Measurements from ENCODE around the gene PCDHGA7. TPM values are rescaled to one million over a fixed set of nuclear protein-coding genes. Genes with fewer than 3 reads are reported as not detected.
A peak's percentile ranks its signal among the peaks of the same experiment; 100 is the strongest.
"Not testable (repeated sequence)": the region's sequence is repeated elsewhere in the genome, so short reads cannot be mapped to it uniquely, and the experiment has no call there.

PCDHGA7 gene
- total RNA-seq, result 1 to 10 TPM in 1 of 2 donors, under 1 TPM in 1; 0.40 to 1.9 TPM
- 0.18 TPM for polyA plus RNA-seq (2013, experiment 1 of 2)
- polyA plus RNA-seq (2013, experiment 2 of 2), result 0.46 TPM
- long read RNA-seq, experiment 1, result 0 reads
- long read RNA-seq, experiment 2, result 0 reads
- long read RNA-seq, experiment 3, result 0 reads
- long read RNA-seq, experiment 4, result 0 reads

- Histone ChIP-seq H3K9ac (ENCODE audit: extremely low read depth, low read length, poor library complexity, severe bottlenecking) (no peak within 1 kb of the TSS), H3K4me3 (ENCODE audit: low read length) (no peak within 1 kb of the TSS), H3K9me3 (ENCODE audit: control insufficient read depth, low read length) (peaks cover 38% of the 10 kb centered on the region), H3K27me3 (ENCODE audit: control insufficient read depth, insufficient read depth, low read length, poor library complexity, severe bottlenecking) (no peaks in the 10 kb centered on the region), H3K4me1 (ENCODE audit: control insufficient read depth, insufficient read depth, low read length) (no peaks in the 10 kb centered on the region), H3K36me3 (ENCODE audit: control insufficient read depth, insufficient read depth, low read length) (no peaks in the 10 kb centered on the region), H3K27ac (ENCODE audit: low read depth, low read length) (no peak within 1 kb of the TSS)
- Mint-ChIP-seq H3K27me3 (ENCODE audit: insufficient read depth) (no peaks in the 10 kb centered on the region), H3K27ac (no peak within 1 kb of the TSS), H3K4me3 (no peak within 1 kb of the TSS), H3K36me3 (ENCODE audit: low read depth) (peaks cover 23% of the 10 kb centered on the region), H3K4me1 (no peaks in the 10 kb centered on the region), H3K9me3 (peaks cover 42% of the 10 kb centered on the region)
- TF ChIP-seq CTCF (conservative IDR thresholded peaks at IDR 0.05), result no peak
- no peak for DNase-seq
- WGBS, 2 experiments (ENCODE audit: insufficient coverage in 1 of 2, insufficient read length in 1 of 2), result 91 to 95% methylated on average over 33 to 37 of the region's 37 CpGs
These were observed at the start of gene PCDHGA7 for GRCh38 chr5:141382469-141383294. TSS of gene PCDHGA7 (plus strand) at chr5:141382742. CDS start at chr5:141382900, 158 bp downstream.

- H3K27me3 ChIP-seq (ENCODE audit: control insufficient read depth, insufficient read depth, low read length, poor library complexity, severe bottlenecking), result no peaks in the 10 kb centered on the region
- H3K4me3 ChIP-seq (ENCODE audit: low read length), result no peak within 1 kb of the TSS
- peak; percentile 78 for TF ChIP-seq CTCF (conservative IDR thresholded peaks at IDR 0.05)
- no peak within 1 kb of the TSS for H3K27ac ChIP-seq (ENCODE audit: low read depth, low read length)
- peak; percentile 75 for DNase-seq
- H3K4me1 ChIP-seq (ENCODE audit: control insufficient read depth, insufficient read depth, low read length), result no peaks in the 10 kb centered on the region
- Mint-ChIP-seq H3K9me3 (peaks cover 47% of the 10 kb centered on the region), H3K27me3 (ENCODE audit: insufficient read depth) (peaks cover 19% of the 10 kb centered on the region), H3K27ac (peak within 1 kb of the TSS; percentile 55), H3K4me1 (no peaks in the 10 kb centered on the region), H3K36me3 (ENCODE audit: low read depth) (peaks cover 8% of the 10 kb centered on the region), H3K4me3 (peak within 1 kb of the TSS; percentile 46)
- H3K9ac ChIP-seq (ENCODE audit: extremely low read depth, low read length, poor library complexity, severe bottlenecking), result no peak within 1 kb of the TSS
- no peaks in the 10 kb centered on the region for H3K36me3 ChIP-seq (ENCODE audit: control insufficient read depth, insufficient read depth, low read length)
- H3K9me3 ChIP-seq (ENCODE audit: control insufficient read depth, low read length), result peaks cover under 1% of the 10 kb centered on the region
- 78 to 88% methylated on average over 19 to 27 of the region's 27 CpGs for WGBS, 2 experiments (ENCODE audit: insufficient coverage in 1 of 2, insufficient read length in 1 of 2)
These were observed 43.8 kb upstream of the PCDHGA7 start, which contains the start of gene PCDHGA2 for GRCh38 chr5:141338538-141339306. TSS of gene PCDHGA2 (plus strand) at chr5:141338760.

- H3K36me3 Mint-ChIP-seq (ENCODE audit: low read depth), result peaks cover 14% of the 10 kb centered on the region
- peaks cover 64% of the 10 kb centered on the region for H3K9me3 Mint-ChIP-seq
- DNase-seq, result not testable (repeated sequence)
These were observed 41.7 kb upstream of the PCDHGA7 start for GRCh38 chr5:141340781-141341354.

More at GRCh38 chr5:141340781-141341354, 41.7 kb upstream of the PCDHGA7 start:
- not testable (repeated sequence) for H3K4me1 Mint-ChIP-seq; H3K9ac ChIP-seq (ENCODE audit: extremely low read depth, low read length, poor library complexity, severe bottlenecking); H3K27me3 ChIP-seq (ENCODE audit: control insufficient read depth, insufficient read depth, low read length, poor library complexity, severe bottlenecking); H3K4me3 Mint-ChIP-seq; H3K27ac Mint-ChIP-seq; H3K4me1 ChIP-seq (ENCODE audit: control insufficient read depth, insufficient read depth, low read length); H3K4me3 ChIP-seq (ENCODE audit: low read length); H3K27ac ChIP-seq (ENCODE audit: low read depth, low read length); H3K36me3 ChIP-seq (ENCODE audit: control insufficient read depth, insufficient read depth, low read length)
- H3K27me3 Mint-ChIP-seq (ENCODE audit: insufficient read depth), result peaks cover 22% of the 10 kb centered on the region
- peaks cover 19% of the 10 kb centered on the region for H3K9me3 ChIP-seq (ENCODE audit: control insufficient read depth, low read length)
- WGBS, 2 experiments (ENCODE audit: insufficient coverage in 1 of 2, insufficient read length in 1 of 2), result 94 to 97% methylated on average over 20 to 43 of the region's 45 CpGs
